Heart left ventricle (tissue), 13 donors: ENCODE measurements around the gene TJP3.

Experiments used
- POLR2A ChIP-seq, 2 donors: fragments of 450-650 bp; IDR thresholded peaks; one replicate each; pipeline ENCODE4 v1.6.1; 2017; ENCODE audit warnings: antibody characterized with exemption in 2 of 2, mild to moderate bottlenecking in 2 of 2, moderate library complexity in 2 of 2
- TF ChIP-seq, protein P1 (sequence below), 12 donors: fragments of 200-600 bp; sonication (generic) in 4 of 12; IDR thresholded peaks; one replicate each; pipeline versions ENCODE4 v1.5.0 to v1.8.0; 2018 to 2022; ENCODE audit warnings: antibody characterized with exemption in 12 of 12, mild to moderate bottlenecking in 5 of 12
- donor health status: ischemic (EF 13 %, LVEDD 7.1; RV severe dilation, severe dysfunction).
- donor health status: DM: no; HTN: yes; CAD: no.
- donor health status: DM: no; HTN: no; CAD: no.
- donor health status: ischemic (EF 25% LVEDD 6.9; RV normal size, moderate dysfunction).
- donor health status: ischemic (EF 25% LVEDD 5.7; RV mildly dilated, moderate dysfunction).
- donor health status: ischemic (EF 35%, LVEDD 5.7; RV mildly dilated, moderate dysfunction).
- donor health status: nonischemic (EF 11% LVEDD 7.7; RV severe dilation, severe dysfunction).
- donor health status: DM: yes; HTN: yes; CAD: no.
- donor health status: PGD.
- donor health status: ischemic (EF 29% LVEDD 5.4; RV normal size, mild dysfunction).
- donor health status: nonischemic (EF 23%, LVEDD 6.1; RV moderate dilation, normal function).

DNA sequence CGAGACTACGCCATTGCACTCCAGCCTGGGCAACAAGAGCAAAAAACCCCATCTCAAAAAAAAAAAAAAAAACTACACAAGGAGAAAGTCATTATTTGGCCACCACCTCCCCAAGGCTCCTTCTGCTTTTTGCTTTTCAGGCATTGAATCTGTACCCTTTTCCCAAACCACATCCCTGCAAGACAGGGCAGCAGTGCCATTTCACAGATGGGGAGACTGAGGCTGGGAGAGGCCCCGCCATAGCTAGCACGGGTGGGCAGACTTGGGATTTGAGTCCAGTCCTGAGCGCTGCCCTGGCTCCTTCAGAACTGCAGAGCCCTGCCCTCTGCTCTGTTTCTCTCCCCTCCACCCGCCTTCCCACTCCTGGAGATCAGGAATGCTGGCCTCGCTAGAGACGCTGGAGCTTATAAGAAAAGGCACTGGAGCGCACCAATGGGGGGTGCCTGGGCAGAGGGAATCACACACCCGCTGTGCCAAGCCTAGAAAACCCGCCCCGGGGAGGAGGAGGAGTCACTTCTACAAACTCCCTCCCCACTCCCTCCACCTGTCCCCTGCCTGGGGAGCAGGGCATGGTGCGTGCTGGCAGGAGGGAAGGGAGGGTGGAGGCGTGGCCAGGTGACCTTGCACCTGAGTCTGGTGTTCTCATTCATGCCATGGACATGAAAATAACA, 17.6 kb downstream of the TJP3 start:
- TF ChIP-seq, protein P1, sequence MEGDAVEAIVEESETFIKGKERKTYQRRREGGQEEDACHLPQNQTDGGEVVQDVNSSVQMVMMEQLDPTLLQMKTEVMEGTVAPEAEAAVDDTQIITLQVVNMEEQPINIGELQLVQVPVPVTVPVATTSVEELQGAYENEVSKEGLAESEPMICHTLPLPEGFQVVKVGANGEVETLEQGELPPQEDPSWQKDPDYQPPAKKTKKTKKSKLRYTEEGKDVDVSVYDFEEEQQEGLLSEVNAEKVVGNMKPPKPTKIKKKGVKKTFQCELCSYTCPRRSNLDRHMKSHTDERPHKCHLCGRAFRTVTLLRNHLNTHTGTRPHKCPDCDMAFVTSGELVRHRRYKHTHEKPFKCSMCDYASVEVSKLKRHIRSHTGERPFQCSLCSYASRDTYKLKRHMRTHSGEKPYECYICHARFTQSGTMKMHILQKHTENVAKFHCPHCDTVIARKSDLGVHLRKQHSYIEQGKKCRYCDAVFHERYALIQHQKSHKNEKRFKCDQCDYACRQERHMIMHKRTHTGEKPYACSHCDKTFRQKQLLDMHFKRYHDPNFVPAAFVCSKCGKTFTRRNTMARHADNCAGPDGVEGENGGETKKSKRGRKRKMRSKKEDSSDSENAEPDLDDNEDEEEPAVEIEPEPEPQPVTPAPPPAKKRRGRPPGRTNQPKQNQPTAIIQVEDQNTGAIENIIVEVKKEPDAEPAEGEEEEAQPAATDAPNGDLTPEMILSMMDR (IDR thresholded peaks at IDR 0.05), result no peak
- no peak for TF ChIP-seq POLR2A (IDR thresholded peaks at IDR 0.05)
